HepG2 (cell line): ENCODE results near the gene PLA2G12B. TPM values are rescaled to one million over a fixed set of nuclear protein-coding genes. Genes with fewer than 3 reads are reported as not detected.

Experiments
- CCDC6 ChIP-seq: sonication (generic); formaldehyde crosslinking; IDR thresholded peaks from 2 replicates; pipeline ENCODE4 v1.8.1; 2022; ENCODE audit warnings: mild to moderate bottlenecking, missing genetic modification reagents, moderate library complexity
- MED13 ChIP-seq: sonication (generic); formaldehyde crosslinking; IDR thresholded peaks from 2 replicates; pipeline ENCODE4 v1.5.0; 2020; ENCODE audit warnings: missing genetic modification reagents
- MXD4 ChIP-seq: IDR thresholded peaks from 2 replicates; pipeline ENCODE4 v1.6.1; 2016; ENCODE audit warnings: mild to moderate bottlenecking, missing biosample characterization, missing genetic modification reagents
- PAX8 ChIP-seq: sonication (generic); formaldehyde crosslinking; IDR thresholded peaks from 2 replicates; pipeline ENCODE4 v1.8.0; 2022; ENCODE audit warnings: mild to moderate bottlenecking, missing genetic modification reagents, borderline replicate concordance
- RBAK ChIP-seq: sonication (generic); formaldehyde crosslinking; IDR thresholded peaks from 2 replicates; pipeline ENCODE4 v1.5.1; 2020; ENCODE audit warnings: mild to moderate bottlenecking, missing genetic modification reagents
- TRIM22 ChIP-seq: fragments of 450-650 bp; IDR thresholded peaks from 2 replicates; pipeline ENCODE4 v1.6.1; 2017
- ZNF24 ChIP-seq: fragments of 450-650 bp; IDR thresholded peaks from 2 replicates; pipeline ENCODE4 v1.6.1; 2017; ENCODE audit warnings: antibody characterized with exemption, mild to moderate bottlenecking
- ZNF256 ChIP-seq: sonication (generic); formaldehyde crosslinking; conservative IDR thresholded peaks from 2 replicates; pipeline ENCODE4 v1.4.0; 2020; ENCODE audit warnings: missing genetic modification reagents
- polyA plus RNA-seq, 8 experiments: library from polyadenylated mRNA; depleted of rRNA in 3 of 8; stranded (reverse) in 7 of 8; unstranded in 1 of 8; fragments of >200 nt; fragmentation: Illumina TruSeq in 4 of 8; extraction: Trizol in 4 of 8; gene quantifications; 2 replicates each; pipeline versions ENCODE4 v1.2.1 to v1.2.3, GENCODE V29; 2011 to 2016; ENCODE audit warnings: low read depth in 4 of 8, missing spikeins in 1 of 8, mixed read lengths in 1 of 8; ENCODE audit not compliant: insufficient read depth in 1 of 8
- total RNA-seq, 5 experiments: library from RNA; depleted of rRNA; stranded (reverse); fragments of >200 nt; fragmentation: Illumina TruSeq; extraction: Trizol; gene quantifications; 2 replicates each; pipeline ENCODE4 v1.2.3, GENCODE V29; 2016; ENCODE audit warnings: low read depth in 1 of 5
- TF ChIP-seq, protein P1 (sequence below): sonication (generic); formaldehyde crosslinking; IDR thresholded peaks from 2 replicates; pipeline ENCODE4 v1.5.0; 2020; ENCODE audit warnings: missing genetic modification reagents
- TF ChIP-seq, protein P2 (sequence below): IDR thresholded peaks from 2 replicates; pipeline ENCODE4 v1.6.1; 2016; ENCODE audit warnings: missing compliant biosample characterization, missing genetic modification reagents, borderline replicate concordance
- TF ChIP-seq, protein P3 (sequence below), 2 experiments: sonication (generic) in 1 of 2; formaldehyde crosslinking in 1 of 2; IDR thresholded peaks; 2 replicates each; pipeline versions ENCODE4 v1.6.1 to v1.9.0; 2014 to 2022; ENCODE audit warnings: antibody characterized with exemption in 1 of 2, borderline replicate concordance in 1 of 2, inconsistent platforms in 1 of 2, low read depth in 1 of 2, missing genetic modification reagents in 1 of 2
- TF ChIP-seq, protein P4 (sequence below): sonication (generic); formaldehyde crosslinking; IDR thresholded peaks from 2 replicates; pipeline ENCODE4 v1.4.0; 2020; ENCODE audit warnings: missing genetic modification reagents
- TF ChIP-seq, protein P5 (sequence below): sonication (generic); formaldehyde crosslinking; IDR thresholded peaks from 2 replicates; pipeline ENCODE4 v1.5.1; 2020; ENCODE audit warnings: missing genetic modification reagents, mild to moderate bottlenecking, borderline replicate concordance

The PLA2G12B gene
- total and polyA plus RNA-seq, 2 of the 13 experiments (the other 11 are each of a cell fraction or from before 2014, with no cell fraction given): 7.7 to 38.0 TPM

- TF ChIP-seq MED13 (CRISPR knock-in tag) (no peak), CCDC6 (CRISPR knock-in tag) (no peak), MXD4 (CRISPR knock-in tag) (no peak), TRIM22 (no peak), PAX8 (CRISPR knock-in tag) (no peak), RBAK (CRISPR knock-in tag) (no peak), ZNF24 (no peak), ZNF256 (CRISPR knock-in tag) (no peak)
- TF ChIP-seq, protein P1, sequence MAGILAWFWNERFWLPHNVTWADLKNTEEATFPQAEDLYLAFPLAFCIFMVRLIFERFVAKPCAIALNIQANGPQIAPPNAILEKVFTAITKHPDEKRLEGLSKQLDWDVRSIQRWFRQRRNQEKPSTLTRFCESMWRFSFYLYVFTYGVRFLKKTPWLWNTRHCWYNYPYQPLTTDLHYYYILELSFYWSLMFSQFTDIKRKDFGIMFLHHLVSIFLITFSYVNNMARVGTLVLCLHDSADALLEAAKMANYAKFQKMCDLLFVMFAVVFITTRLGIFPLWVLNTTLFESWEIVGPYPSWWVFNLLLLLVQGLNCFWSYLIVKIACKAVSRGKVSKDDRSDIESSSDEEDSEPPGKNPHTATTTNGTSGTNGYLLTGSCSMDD (CRISPR knock-in tag): no peak
- TF ChIP-seq, protein P2, sequence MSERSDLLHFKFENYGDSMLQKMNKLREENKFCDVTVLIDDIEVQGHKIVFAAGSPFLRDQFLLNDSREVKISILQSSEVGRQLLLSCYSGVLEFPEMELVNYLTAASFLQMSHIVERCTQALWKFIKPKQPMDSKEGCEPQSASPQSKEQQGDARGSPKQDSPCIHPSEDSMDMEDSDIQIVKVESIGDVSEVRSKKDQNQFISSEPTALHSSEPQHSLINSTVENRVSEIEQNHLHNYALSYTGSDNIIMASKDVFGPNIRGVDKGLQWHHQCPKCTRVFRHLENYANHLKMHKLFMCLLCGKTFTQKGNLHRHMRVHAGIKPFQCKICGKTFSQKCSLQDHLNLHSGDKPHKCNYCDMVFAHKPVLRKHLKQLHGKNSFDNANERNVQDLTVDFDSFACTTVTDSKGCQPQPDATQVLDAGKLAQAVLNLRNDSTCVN (CRISPR knock-in tag): no peak
- TF ChIP-seq, protein P3, sequence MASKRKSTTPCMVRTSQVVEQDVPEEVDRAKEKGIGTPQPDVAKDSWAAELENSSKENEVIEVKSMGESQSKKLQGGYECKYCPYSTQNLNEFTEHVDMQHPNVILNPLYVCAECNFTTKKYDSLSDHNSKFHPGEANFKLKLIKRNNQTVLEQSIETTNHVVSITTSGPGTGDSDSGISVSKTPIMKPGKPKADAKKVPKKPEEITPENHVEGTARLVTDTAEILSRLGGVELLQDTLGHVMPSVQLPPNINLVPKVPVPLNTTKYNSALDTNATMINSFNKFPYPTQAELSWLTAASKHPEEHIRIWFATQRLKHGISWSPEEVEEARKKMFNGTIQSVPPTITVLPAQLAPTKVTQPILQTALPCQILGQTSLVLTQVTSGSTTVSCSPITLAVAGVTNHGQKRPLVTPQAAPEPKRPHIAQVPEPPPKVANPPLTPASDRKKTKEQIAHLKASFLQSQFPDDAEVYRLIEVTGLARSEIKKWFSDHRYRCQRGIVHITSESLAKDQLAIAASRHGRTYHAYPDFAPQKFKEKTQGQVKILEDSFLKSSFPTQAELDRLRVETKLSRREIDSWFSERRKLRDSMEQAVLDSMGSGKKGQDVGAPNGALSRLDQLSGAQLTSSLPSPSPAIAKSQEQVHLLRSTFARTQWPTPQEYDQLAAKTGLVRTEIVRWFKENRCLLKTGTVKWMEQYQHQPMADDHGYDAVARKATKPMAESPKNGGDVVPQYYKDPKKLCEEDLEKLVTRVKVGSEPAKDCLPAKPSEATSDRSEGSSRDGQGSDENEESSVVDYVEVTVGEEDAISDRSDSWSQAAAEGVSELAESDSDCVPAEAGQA (IDR thresholded peaks at IDR 0.05; ENCODE audit: low read depth): no peak
- TF ChIP-seq, protein P3 (CRISPR knock-in tag; IDR thresholded peaks at IDR 0.05; ENCODE audit: borderline replicate concordance): no peak
- TF ChIP-seq, protein P4, sequence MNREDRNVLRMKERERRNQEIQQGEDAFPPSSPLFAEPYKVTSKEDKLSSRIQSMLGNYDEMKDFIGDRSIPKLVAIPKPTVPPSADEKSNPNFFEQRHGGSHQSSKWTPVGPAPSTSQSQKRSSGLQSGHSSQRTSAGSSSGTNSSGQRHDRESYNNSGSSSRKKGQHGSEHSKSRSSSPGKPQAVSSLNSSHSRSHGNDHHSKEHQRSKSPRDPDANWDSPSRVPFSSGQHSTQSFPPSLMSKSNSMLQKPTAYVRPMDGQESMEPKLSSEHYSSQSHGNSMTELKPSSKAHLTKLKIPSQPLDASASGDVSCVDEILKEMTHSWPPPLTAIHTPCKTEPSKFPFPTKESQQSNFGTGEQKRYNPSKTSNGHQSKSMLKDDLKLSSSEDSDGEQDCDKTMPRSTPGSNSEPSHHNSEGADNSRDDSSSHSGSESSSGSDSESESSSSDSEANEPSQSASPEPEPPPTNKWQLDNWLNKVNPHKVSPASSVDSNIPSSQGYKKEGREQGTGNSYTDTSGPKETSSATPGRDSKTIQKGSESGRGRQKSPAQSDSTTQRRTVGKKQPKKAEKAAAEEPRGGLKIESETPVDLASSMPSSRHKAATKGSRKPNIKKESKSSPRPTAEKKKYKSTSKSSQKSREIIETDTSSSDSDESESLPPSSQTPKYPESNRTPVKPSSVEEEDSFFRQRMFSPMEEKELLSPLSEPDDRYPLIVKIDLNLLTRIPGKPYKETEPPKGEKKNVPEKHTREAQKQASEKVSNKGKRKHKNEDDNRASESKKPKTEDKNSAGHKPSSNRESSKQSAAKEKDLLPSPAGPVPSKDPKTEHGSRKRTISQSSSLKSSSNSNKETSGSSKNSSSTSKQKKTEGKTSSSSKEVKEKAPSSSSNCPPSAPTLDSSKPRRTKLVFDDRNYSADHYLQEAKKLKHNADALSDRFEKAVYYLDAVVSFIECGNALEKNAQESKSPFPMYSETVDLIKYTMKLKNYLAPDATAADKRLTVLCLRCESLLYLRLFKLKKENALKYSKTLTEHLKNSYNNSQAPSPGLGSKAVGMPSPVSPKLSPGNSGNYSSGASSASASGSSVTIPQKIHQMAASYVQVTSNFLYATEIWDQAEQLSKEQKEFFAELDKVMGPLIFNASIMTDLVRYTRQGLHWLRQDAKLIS (CRISPR knock-in tag): no peak
- TF ChIP-seq, protein P5, sequence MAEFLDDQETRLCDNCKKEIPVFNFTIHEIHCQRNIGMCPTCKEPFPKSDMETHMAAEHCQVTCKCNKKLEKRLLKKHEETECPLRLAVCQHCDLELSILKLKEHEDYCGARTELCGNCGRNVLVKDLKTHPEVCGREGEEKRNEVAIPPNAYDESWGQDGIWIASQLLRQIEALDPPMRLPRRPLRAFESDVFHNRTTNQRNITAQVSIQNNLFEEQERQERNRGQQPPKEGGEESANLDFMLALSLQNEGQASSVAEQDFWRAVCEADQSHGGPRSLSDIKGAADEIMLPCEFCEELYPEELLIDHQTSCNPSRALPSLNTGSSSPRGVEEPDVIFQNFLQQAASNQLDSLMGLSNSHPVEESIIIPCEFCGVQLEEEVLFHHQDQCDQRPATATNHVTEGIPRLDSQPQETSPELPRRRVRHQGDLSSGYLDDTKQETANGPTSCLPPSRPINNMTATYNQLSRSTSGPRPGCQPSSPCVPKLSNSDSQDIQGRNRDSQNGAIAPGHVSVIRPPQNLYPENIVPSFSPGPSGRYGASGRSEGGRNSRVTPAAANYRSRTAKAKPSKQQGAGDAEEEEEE (CRISPR knock-in tag): no peak
Measured at GRCh38 chr10:72952642-72953158, 1.9 kb downstream of the PLA2G12B start (continued).
